GM23338 (cell line): ENCODE data around the gene CAPNS1. TPM values are rescaled to one million over a fixed set of nuclear protein-coding genes. Genes with fewer than 3 reads are reported as not detected.

Experiments
- ATAC-seq: fragments of 200-7000 bp; cut with Tn5 transposase; 3 replicates; pipeline ENCODE4 v1.9.1; 2020
- DNase-seq: peaks from one replicate; pipeline ENCODE4 v3.0.0-alpha.2; 2015; ENCODE audit warnings: low spot score
- H2AFZ ChIP-seq: fragments of 200-600 bp; sonication (generic); 2 replicates; pipeline ENCODE4 v1.8.0; 2016; ENCODE audit warnings: antibody characterized with exemption, mild to moderate bottlenecking, moderate library complexity
- H3F3A ChIP-seq: fragments of 200-600 bp; sonication (generic); replicated peaks from 2 replicates; pipeline ENCODE4 v1.8.0; 2017; ENCODE audit warnings: antibody characterized with exemption, mixed run types, low read depth
- H3K27ac ChIP-seq: fragments of 200-600 bp; sonication (generic); 2 replicates; pipeline ENCODE4 v1.6.1; 2016; ENCODE audit warnings: low read depth
- H3K27me3 ChIP-seq: fragments of 200-600 bp; sonication (generic); 2 replicates; pipeline ENCODE4 v1.8.0; 2016; ENCODE audit warnings: mild to moderate bottlenecking, mixed run types, moderate library complexity; ENCODE audit not compliant: insufficient read depth
- H3K36me3 ChIP-seq: fragments of 200-600 bp; sonication (generic); 2 replicates; pipeline ENCODE4 v1.8.0; 2016; ENCODE audit warnings: mild to moderate bottlenecking; ENCODE audit not compliant: insufficient read depth
- H3K4me1 ChIP-seq: fragments of 200-600 bp; sonication (generic); 2 replicates; pipeline ENCODE4 v1.8.0; 2016; ENCODE audit warnings: mild to moderate bottlenecking, moderate library complexity; ENCODE audit not compliant: insufficient read depth
- H3K4me2 ChIP-seq: fragments of 200-600 bp; sonication (generic); 2 replicates; pipeline ENCODE4 v1.7.1; 2017; ENCODE audit warnings: mixed run types
- H3K4me3 ChIP-seq: fragments of 200-600 bp; sonication (generic); 2 replicates; pipeline ENCODE4 v1.6.1; 2016; ENCODE audit warnings: mixed run types
- H3K79me2 ChIP-seq: fragments of 200-600 bp; sonication (generic); replicated peaks from 2 replicates; pipeline ENCODE4 v1.8.0; 2017; ENCODE audit warnings: mild to moderate bottlenecking; ENCODE audit not compliant: insufficient read depth
- H3K9me2 ChIP-seq: fragments of 200-600 bp; sonication (generic); 2 replicates; pipeline ENCODE4 v1.8.0; 2017; ENCODE audit not compliant: insufficient read depth
- H4K20me1 ChIP-seq: fragments of 200-600 bp; sonication (generic); replicated peaks from 2 replicates; pipeline ENCODE4 v1.8.0; 2017; ENCODE audit warnings: mild to moderate bottlenecking; ENCODE audit not compliant: insufficient read depth
- H3K27ac Mint-ChIP-seq: 2 replicates; pipeline ENCODE4 v1.8.0; 2020; ENCODE audit warnings: inconsistent platforms, mild to moderate bottlenecking, moderate library complexity, mixed read lengths
- H3K27me3 Mint-ChIP-seq: 3 replicates; pipeline ENCODE4 v1.8.0; 2022; ENCODE audit warnings: low read depth, mild to moderate bottlenecking, moderate library complexity, mixed read lengths, inconsistent platforms; ENCODE audit not compliant: insufficient read depth, poor library complexity
- H3K36me3 Mint-ChIP-seq: 3 replicates; pipeline ENCODE4 v1.8.0; 2021; ENCODE audit warnings: low read depth, mild to moderate bottlenecking, inconsistent platforms, moderate library complexity, mixed read lengths
- H3K4me1 Mint-ChIP-seq: 3 replicates; pipeline ENCODE4 v1.8.0; 2020; ENCODE audit warnings: mild to moderate bottlenecking, inconsistent platforms, mixed read lengths
- H3K4me3 Mint-ChIP-seq: 3 replicates; pipeline ENCODE4 v1.8.0; 2021; ENCODE audit warnings: moderate library complexity, mild to moderate bottlenecking, inconsistent platforms, mixed read lengths
- H3K9me3 Mint-ChIP-seq: 3 replicates; pipeline ENCODE4 v1.8.0; 2020; ENCODE audit warnings: moderate library complexity, mild to moderate bottlenecking, inconsistent platforms, mixed read lengths
- CREB1 ChIP-seq: fragments of 250-450 bp; sonication (Bioruptor Pico); IDR thresholded peaks from 2 replicates; pipeline ENCODE4 v1.5.0; 2020; ENCODE audit warnings: low read depth, mild to moderate bottlenecking, moderate library complexity
- CTCF ChIP-seq, 2 experiments: fragments of 200-600 bp in 1 of 2; sonication (generic) in 1 of 2; conservative IDR thresholded peaks; 2 replicates each; pipeline versions ENCODE4 v1.5.1 to v1.6.1; 2016 to 2017; ENCODE audit warnings: antibody characterized with exemption in 2 of 2, low read depth in 2 of 2, mild to moderate bottlenecking in 2 of 2, moderate library complexity in 1 of 2
- EZH2phosphoT487 ChIP-seq: fragments of 200-600 bp; sonication (generic); IDR thresholded peaks from one replicate; pipeline ENCODE4 v1.8.1; 2018; ENCODE audit warnings: antibody characterized with exemption; ENCODE audit not compliant: unreplicated experiment
- POLR2AphosphoS5 ChIP-seq: IDR thresholded peaks from 2 replicates; pipeline ENCODE4 v1.6.1; 2016; ENCODE audit warnings: antibody characterized with exemption, low read depth
- REST ChIP-seq: IDR thresholded peaks from one replicate; pipeline ENCODE4 v1.6.1; 2018; ENCODE audit warnings: antibody characterized with exemption; ENCODE audit not compliant: unreplicated experiment
- STAT1 ChIP-seq: IDR thresholded peaks from one replicate; pipeline ENCODE4 v1.6.1; 2016; ENCODE audit warnings: antibody characterized with exemption; ENCODE audit not compliant: unreplicated experiment
- ZNF114 ChIP-seq: fragments of 250-450 bp; sonication (Bioruptor Pico); IDR thresholded peaks from 2 replicates; pipeline ENCODE4 v1.5.0; 2020; ENCODE audit warnings: mild to moderate bottlenecking, moderate library complexity
- polyA plus RNA-seq: library from polyadenylated mRNA; unstranded; fragments of >200 nt; fragmentation: Nextera tagmentation; extraction: Ambion mirVana; gene quantifications from 2 replicates; pipeline ENCODE4 v1.2.1, GENCODE V29; 2016
- total RNA-seq: library from RNA; depleted of rRNA; stranded (reverse); fragments of >200 nt; shearing (Covaris generic); gene quantifications from 2 replicates; pipeline ENCODE4 v1.2.3, GENCODE V29; 2014

Gene CAPNS1
- total and polyA plus RNA-seq, 2 experiments from 2014 or later, result 123 to 227 TPM

GRCh38 chr19:36097036-36097435 lies 42.8 kb upstream of the CAPNS1 start:
- H3K9me3 Mint-ChIP-seq, result no peaks in the 10 kb centered on the region

More at GRCh38 chr19:36097036-36097435, 42.8 kb upstream of the CAPNS1 start:
- Mint-ChIP-seq H3K4me1 (no peaks in the 10 kb centered on the region), H3K36me3 (peaks cover 55% of the 10 kb centered on the region), H3K27ac (no peak overlapping the region; the same call in 1 of the 2 replicates), H3K4me3 (no peak overlapping the region), H3K27me3 (peaks cover 2% of the 10 kb centered on the region)
- no peaks in the 10 kb centered on the region; the same call in 1 of the 2 replicates for H4K20me1 ChIP-seq
- no peak overlapping the region for H2AFZ ChIP-seq
- DNase-seq (no peak), ATAC-seq (no peak)
- H3K4me2 ChIP-seq, result no peak overlapping the region
- H3K9me2 ChIP-seq, result no peaks in the 10 kb centered on the region
- H3K79me2 ChIP-seq, result no peaks in the 10 kb centered on the region
- H3F3A ChIP-seq, result 0 out of 2 replicates have a peak, but pooled peaks cover 2% of the 10 kb centered on the region
- no peaks in the 10 kb centered on the region for H3K4me1 ChIP-seq
- no peak overlapping the region for H3K4me3 ChIP-seq
- no peak overlapping the region for H3K27ac ChIP-seq
- H3K36me3 ChIP-seq, result peaks cover 19% of the 10 kb centered on the region
- TF ChIP-seq CTCF (conservative IDR thresholded peaks at IDR 0.05; ENCODE audit: low read depth in 2 of 2), result no peak
- no peak for TF ChIP-seq REST
- TF ChIP-seq CREB1 (CRISPR knock-in tag), result no peak
- no peak for TF ChIP-seq STAT1
- no peak for TF ChIP-seq POLR2AphosphoS5
- no peak for TF ChIP-seq EZH2phosphoT487
- no peak for TF ChIP-seq ZNF114 (CRISPR knock-in tag)
- no peaks in the 10 kb centered on the region for H3K27me3 ChIP-seq
